HepG2 (cell line): Measurements from ENCODE around the gene ZBTB7B. TPM values are rescaled to one million over a fixed set of nuclear protein-coding genes. Genes with fewer than 3 reads are reported as not detected.

Experiments
- CBX2 ChIP-seq, 2 experiments: fragments of 200-600 bp in 1 of 2; sonication (generic); formaldehyde crosslinking in 1 of 2; IDR thresholded peaks; 2 replicates each; pipeline versions ENCODE4 v1.7.0 to v1.8.1; 2018 to 2022; ENCODE audit warnings: low read depth in 2 of 2, low read length in 1 of 2, mild to moderate bottlenecking in 1 of 2, missing genetic modification reagents in 1 of 2
- HDAC6 ChIP-seq: fragments of 200-600 bp; sonication (generic); IDR thresholded peaks from 2 replicates; pipeline ENCODE4 v1.7.0; 2017; ENCODE audit warnings: mild to moderate bottlenecking, antibody characterized with exemption, low read length, low read depth
- JUN ChIP-seq: sonication (generic); formaldehyde crosslinking; IDR thresholded peaks from 2 replicates; pipeline ENCODE4 v1.4.0; 2020; ENCODE audit warnings: mild to moderate bottlenecking, missing genetic modification reagents
- RFXAP ChIP-seq: sonication (generic); formaldehyde crosslinking; IDR thresholded peaks from 2 replicates; pipeline ENCODE4 v1.4.0; 2020; ENCODE audit warnings: missing genetic modification reagents, borderline replicate concordance
- TAF15 ChIP-seq: fragments of 200-400 bp; formaldehyde crosslinking; IDR thresholded peaks from one replicate; pipeline ENCODE4 v1.6.1; 2018; ENCODE audit warnings: mild to moderate bottlenecking, low read depth, low read length; ENCODE audit not compliant: poor library complexity, severe bottlenecking
- ZNF747 ChIP-seq: sonication (generic); formaldehyde crosslinking; IDR thresholded peaks from 2 replicates; pipeline ENCODE4 v1.8.1; 2023; ENCODE audit warnings: missing genetic modification reagents, mild to moderate bottlenecking, borderline replicate concordance
- ZNF773 ChIP-seq: sonication (generic); formaldehyde crosslinking; IDR thresholded peaks from 2 replicates; pipeline ENCODE4 v1.4.0; 2020; ENCODE audit warnings: missing genetic modification reagents, borderline replicate concordance
- ZNF775 ChIP-seq: sonication (generic); formaldehyde crosslinking; IDR thresholded peaks from 2 replicates; pipeline ENCODE4 v1.4.0; 2020; ENCODE audit warnings: missing genetic modification reagents, mild to moderate bottlenecking, moderate library complexity, borderline replicate concordance
- polyA plus RNA-seq, 8 experiments: library from polyadenylated mRNA; depleted of rRNA in 3 of 8; stranded (reverse) in 7 of 8; unstranded in 1 of 8; fragments of >200 nt; fragmentation: Illumina TruSeq in 4 of 8; extraction: Trizol in 4 of 8; gene quantifications; 2 replicates each; pipeline versions ENCODE4 v1.2.1 to v1.2.3, GENCODE V29; 2011 to 2016; ENCODE audit warnings: low read depth in 4 of 8, missing spikeins in 1 of 8, mixed read lengths in 1 of 8; ENCODE audit not compliant: insufficient read depth in 1 of 8
- total RNA-seq, 5 experiments: library from RNA; depleted of rRNA; stranded (reverse); fragments of >200 nt; fragmentation: Illumina TruSeq; extraction: Trizol; gene quantifications; 2 replicates each; pipeline ENCODE4 v1.2.3, GENCODE V29; 2016; ENCODE audit warnings: low read depth in 1 of 5
- TF ChIP-seq, protein P1 (sequence below): sonication (generic); formaldehyde crosslinking; IDR thresholded peaks from 2 replicates; pipeline ENCODE4 v1.4.0; 2020; ENCODE audit warnings: mild to moderate bottlenecking, missing genetic modification reagents
- TF ChIP-seq, protein P2 (sequence below): sonication (generic); formaldehyde crosslinking; IDR thresholded peaks from 2 replicates; pipeline ENCODE4 v1.4.0; 2020; ENCODE audit warnings: missing genetic modification reagents, borderline replicate concordance
- TF ChIP-seq, protein P3 (sequence below): IDR thresholded peaks from 2 replicates; pipeline ENCODE4 v1.6.1; 2012; ENCODE audit warnings: inconsistent platforms
- TF ChIP-seq, protein P4 (sequence below): sonication (generic); formaldehyde crosslinking; IDR thresholded peaks from 2 replicates; pipeline ENCODE4 v1.8.0; 2022; ENCODE audit warnings: missing genetic modification reagents, mild to moderate bottlenecking, moderate library complexity, borderline replicate concordance

The ZBTB7B gene
- total and polyA plus RNA-seq, 2 of the 13 experiments (the other 11 are each of a cell fraction or from before 2014, with no cell fraction given): 15.5 to 17.5 TPM

DNA sequence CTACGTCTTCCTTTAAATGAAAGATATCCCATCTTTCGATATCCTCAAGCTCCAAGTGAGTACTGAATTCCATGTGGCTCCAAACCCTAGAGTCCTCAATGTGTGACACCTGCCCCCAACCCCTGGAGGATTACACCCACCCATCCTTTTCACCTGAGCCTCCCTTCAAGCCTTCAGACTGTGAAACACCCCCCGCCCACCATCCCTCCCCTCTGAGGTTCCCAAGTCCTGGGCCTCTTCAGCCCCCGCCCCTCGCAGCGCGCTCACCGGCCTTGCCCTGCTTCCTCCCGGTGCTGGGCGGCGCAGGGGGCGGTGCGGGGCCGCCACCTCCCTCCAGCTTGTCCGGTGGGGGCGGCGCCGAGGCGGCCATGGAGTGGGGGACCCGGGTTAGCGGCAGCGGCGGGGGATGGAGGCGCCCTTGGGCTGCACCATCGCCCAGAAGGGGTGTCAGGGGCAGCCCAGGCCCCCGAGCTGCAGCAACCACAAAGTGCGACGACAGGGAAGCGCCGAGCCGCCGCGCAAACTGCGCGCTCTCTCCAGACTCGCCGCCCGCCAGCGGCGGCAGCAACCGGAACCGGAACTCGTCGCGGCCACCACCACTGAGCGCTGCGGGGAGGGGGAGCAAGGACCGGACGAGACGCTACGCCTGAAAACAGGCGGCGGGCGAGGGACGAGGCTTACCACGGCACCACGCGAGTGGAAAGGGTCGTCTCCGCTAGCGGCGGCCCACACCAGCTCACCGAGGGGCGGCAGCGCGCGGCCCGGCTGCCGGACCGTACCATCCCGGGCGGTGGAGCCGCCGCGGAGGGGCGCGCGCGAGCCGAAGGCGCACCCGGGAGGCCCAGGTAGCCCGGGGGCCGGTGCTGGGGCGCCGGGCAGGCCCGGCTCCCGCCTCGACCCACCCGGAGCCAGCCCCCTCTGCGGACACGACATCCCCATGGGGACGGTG lies 41.1 kb upstream of the ZBTB7B start, which contains the start of gene PYGO2 (continued):
- TF ChIP-seq, protein P1, sequence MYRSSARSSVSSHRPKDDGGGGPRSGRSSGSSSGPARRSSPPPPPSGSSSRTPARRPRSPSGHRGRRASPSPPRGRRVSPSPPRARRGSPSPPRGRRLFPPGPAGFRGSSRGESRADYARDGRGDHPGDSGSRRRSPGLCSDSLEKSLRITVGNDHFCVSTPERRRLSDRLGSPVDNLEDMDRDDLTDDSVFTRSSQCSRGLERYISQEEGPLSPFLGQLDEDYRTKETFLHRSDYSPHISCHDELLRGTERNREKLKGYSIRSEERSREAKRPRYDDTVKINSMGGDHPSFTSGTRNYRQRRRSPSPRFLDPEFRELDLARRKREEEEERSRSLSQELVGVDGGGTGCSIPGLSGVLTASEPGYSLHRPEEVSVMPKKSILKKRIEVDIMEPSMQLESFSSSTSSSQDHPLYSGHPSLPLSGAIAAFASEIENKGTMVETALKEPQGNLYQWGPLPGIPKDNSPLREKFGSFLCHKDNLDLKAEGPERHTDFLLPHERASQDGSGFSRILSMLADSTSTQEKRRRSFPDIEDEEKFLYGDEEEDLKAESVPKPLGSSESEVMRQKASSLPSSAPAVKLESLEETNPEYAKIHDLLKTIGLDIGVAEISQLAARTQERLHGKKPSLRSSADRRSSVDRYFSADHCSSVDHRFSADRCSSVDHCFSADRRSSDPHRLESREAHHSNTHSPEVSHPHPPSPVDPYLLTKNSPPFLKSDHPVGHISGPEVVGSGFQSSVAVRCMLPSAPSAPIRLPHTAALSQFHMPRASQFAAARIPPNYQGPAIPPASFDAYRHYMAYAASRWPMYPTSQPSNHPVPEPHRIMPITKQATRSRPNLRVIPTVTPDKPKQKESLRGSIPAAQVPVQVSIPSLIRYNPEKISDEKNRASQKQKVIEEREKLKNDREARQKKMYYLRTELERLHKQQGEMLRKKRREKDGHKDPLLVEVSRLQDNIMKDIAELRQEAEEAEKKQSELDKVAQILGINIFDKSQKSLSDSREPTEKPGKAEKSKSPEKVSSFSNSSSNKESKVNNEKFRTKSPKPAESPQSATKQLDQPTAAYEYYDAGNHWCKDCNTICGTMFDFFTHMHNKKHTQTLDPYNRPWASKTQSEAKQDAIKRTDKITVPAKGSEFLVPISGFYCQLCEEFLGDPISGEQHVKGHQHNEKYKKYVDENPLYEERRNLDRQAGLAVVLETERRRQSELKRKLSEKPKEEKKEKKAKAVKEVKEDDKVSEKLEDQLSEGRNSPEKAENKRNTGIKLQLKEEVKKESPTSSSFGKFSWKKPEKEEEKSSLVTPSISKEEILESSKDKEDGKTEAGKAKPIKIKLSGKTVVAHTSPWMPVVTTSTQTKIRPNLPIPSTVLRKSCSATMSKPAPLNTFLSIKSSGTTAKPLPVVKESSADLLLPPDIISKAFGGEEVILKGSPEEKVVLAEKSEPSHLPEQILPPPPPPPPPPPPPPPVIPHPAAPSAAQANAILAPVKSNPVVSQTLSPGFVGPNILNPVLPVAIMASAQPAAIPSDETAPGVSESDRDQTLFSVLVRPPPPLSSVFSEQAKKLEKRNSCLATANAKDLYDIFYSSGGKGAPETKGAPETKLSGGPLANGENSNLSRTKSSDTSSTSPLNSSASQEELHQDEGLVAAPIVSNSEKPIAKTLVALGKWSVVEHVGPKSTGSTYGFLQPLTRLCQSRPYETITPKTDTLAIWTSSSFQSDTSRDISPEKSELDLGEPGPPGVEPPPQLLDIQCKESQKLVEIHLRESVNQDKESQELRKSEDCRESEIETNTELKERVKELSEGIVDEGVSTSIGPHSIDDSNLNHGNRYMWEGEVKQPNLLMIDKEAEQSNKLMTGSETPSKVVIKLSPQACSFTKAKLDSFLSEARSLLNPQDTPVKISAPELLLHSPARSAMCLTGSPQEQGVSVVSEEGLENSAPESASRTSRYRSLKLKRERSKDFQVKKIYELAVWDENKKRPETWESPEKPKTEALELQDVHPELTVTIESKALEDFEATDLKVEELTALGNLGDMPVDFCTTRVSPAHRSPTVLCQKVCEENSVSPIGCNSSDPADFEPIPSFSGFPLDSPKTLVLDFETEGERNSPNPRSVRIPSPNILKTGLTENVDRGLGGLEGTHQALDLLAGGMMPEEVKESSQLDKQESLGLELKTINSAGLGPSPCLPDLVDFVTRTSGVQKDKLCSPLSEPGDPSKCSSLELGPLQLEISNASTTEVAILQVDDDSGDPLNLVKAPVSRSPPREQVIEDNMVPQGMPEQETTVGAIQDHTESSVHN (CRISPR knock-in tag): no peak; the same call in 1 of the 2 replicates
- TF ChIP-seq ZNF773 (CRISPR knock-in tag) (peak; percentile 95), TAF15 (peak; percentile 58), ZNF775 (CRISPR knock-in tag) (no peak), CBX2 (IDR thresholded peaks at IDR 0.05; ENCODE audit: low read depth, low read length) (no peak), CBX2 (CRISPR knock-in tag; IDR thresholded peaks at IDR 0.05; ENCODE audit: low read depth) (no peak), JUN (CRISPR knock-in tag) (no peak), RFXAP (no peak), HDAC6 (no peak), ZNF747 (CRISPR knock-in tag) (peak; percentile 54; the same call in 1 of the 2 replicates)
- TF ChIP-seq, protein P2, sequence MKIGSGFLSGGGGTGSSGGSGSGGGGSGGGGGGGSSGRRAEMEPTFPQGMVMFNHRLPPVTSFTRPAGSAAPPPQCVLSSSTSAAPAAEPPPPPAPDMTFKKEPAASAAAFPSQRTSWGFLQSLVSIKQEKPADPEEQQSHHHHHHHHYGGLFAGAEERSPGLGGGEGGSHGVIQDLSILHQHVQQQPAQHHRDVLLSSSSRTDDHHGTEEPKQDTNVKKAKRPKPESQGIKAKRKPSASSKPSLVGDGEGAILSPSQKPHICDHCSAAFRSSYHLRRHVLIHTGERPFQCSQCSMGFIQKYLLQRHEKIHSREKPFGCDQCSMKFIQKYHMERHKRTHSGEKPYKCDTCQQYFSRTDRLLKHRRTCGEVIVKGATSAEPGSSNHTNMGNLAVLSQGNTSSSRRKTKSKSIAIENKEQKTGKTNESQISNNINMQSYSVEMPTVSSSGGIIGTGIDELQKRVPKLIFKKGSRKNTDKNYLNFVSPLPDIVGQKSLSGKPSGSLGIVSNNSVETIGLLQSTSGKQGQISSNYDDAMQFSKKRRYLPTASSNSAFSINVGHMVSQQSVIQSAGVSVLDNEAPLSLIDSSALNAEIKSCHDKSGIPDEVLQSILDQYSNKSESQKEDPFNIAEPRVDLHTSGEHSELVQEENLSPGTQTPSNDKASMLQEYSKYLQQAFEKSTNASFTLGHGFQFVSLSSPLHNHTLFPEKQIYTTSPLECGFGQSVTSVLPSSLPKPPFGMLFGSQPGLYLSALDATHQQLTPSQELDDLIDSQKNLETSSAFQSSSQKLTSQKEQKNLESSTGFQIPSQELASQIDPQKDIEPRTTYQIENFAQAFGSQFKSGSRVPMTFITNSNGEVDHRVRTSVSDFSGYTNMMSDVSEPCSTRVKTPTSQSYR: no peak; the same call in 1 of the 2 replicates
- TF ChIP-seq, protein P3, sequence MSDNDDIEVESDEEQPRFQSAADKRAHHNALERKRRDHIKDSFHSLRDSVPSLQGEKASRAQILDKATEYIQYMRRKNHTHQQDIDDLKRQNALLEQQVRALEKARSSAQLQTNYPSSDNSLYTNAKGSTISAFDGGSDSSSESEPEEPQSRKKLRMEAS: no peak; the same call in none of the 2 replicates
- TF ChIP-seq, protein P4, sequence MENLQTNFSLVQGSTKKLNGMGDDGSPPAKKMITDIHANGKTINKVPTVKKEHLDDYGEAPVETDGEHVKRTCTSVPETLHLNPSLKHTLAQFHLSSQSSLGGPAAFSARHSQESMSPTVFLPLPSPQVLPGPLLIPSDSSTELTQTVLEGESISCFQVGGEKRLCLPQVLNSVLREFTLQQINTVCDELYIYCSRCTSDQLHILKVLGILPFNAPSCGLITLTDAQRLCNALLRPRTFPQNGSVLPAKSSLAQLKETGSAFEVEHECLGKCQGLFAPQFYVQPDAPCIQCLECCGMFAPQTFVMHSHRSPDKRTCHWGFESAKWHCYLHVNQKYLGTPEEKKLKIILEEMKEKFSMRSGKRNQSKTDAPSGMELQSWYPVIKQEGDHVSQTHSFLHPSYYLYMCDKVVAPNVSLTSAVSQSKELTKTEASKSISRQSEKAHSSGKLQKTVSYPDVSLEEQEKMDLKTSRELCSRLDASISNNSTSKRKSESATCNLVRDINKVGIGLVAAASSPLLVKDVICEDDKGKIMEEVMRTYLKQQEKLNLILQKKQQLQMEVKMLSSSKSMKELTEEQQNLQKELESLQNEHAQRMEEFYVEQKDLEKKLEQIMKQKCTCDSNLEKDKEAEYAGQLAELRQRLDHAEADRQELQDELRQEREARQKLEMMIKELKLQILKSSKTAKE: peak; percentile 69; the same call in 1 of the 2 replicates
